GM18511 (cell line): ENCODE data around the gene SAC3D1.

ENCODE experiments used
- ATAC-seq: cut with Tn5 transposase; IDR thresholded peaks from one replicate; pipeline ENCODE4 v1.9.1; 2021; ENCODE audit warnings: mild to moderate bottlenecking, moderate library complexity; ENCODE audit not compliant: unreplicated experiment

SAC3D1 gene

GRCh38 chr11:65086809-65087208, 45.8 kb downstream of the SAC3D1 start:
- ATAC-seq: no peak

GRCh38 chr11:65087216-65087615, 46.2 kb downstream of the SAC3D1 start:
- no peak for ATAC-seq

GRCh38 chr11:65087827-65088226, 46.8 kb downstream of the SAC3D1 start:
- ATAC-seq: no peak

- ATAC-seq: no peak
These were observed 48.6 kb downstream of the SAC3D1 start for GRCh38 chr11:65089621-65090020.

GRCh38 chr11:65090628-65091027, 49.6 kb downstream of the SAC3D1 start:
- ATAC-seq: no peak
